Spleen (tissue), 7 donors: ENCODE measurements around the gene NENF.

Source experiments
- POLR2A ChIP-seq, 3 donors: fragments of 450-650 bp; IDR thresholded peaks; one replicate each; pipeline ENCODE4 v1.5.1; 2017; ENCODE audit warnings: antibody characterized with exemption in 3 of 3, mild to moderate bottlenecking in 1 of 3
- TF ChIP-seq, protein P1 (sequence below), 11 experiments: fragments of 200-600 bp in 7 of 11; fragments of 450-650 bp in 4 of 11; sonication (generic) in 4 of 11; IDR thresholded peaks in 8 of 11; conservative IDR thresholded peaks in 3 of 11; 1 replicate in 7 of 11; 2 replicates in 4 of 11; pipeline versions ENCODE4 v1.4.0 to v1.8.0; 2016 to 2021; ENCODE audit warnings: antibody characterized with exemption in 11 of 11, inconsistent platforms in 4 of 11, mild to moderate bottlenecking in 1 of 11
- donor health status: DM: no; HTN: no; CAD: no; lungs with moderate emphysema.
- donor health status: DM: no; HTN: no; CAD: no.
- donor health status: DM: no; HTN: no; CAD: no.

DNA sequence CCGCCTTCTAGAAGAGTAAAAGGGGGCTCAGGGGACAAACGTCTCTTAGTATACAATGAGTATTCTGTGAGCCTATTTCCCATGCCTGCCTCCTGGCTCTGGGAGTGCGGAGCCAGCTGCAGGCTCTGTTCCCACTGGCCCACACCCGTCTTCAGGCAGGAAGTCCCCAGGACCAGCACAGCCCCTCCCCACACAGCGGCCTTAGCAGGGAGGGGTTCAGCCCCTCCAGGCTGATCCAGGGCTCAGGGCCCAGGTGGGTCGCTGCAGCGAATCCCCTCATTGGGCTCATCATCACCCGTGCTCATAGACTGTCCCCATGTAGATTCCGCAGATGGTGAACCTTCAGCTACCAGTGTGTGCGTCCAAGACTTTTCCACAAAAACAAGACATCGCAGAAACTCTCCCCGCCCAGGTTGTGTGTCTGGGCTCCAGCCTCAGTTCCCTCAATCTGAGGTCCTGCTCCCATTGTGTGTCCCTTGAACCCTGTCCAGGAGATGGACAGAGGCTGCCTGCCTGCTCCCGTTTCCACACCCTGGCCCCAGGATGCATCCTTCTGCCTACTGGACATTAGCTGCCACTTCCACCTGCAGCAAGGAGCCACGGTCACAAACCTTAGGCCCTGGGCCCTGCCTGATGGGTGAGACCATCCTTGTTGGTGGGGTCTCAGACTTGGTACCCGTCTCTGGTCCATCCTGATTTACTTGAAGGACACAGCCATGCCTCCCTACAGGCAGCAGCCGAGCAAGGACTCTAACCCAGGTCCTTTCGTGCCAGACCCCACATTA, 39.4 kb downstream of the NENF start:
- TF ChIP-seq, protein P1, sequence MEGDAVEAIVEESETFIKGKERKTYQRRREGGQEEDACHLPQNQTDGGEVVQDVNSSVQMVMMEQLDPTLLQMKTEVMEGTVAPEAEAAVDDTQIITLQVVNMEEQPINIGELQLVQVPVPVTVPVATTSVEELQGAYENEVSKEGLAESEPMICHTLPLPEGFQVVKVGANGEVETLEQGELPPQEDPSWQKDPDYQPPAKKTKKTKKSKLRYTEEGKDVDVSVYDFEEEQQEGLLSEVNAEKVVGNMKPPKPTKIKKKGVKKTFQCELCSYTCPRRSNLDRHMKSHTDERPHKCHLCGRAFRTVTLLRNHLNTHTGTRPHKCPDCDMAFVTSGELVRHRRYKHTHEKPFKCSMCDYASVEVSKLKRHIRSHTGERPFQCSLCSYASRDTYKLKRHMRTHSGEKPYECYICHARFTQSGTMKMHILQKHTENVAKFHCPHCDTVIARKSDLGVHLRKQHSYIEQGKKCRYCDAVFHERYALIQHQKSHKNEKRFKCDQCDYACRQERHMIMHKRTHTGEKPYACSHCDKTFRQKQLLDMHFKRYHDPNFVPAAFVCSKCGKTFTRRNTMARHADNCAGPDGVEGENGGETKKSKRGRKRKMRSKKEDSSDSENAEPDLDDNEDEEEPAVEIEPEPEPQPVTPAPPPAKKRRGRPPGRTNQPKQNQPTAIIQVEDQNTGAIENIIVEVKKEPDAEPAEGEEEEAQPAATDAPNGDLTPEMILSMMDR (IDR thresholded peaks at IDR 0.05 in 8 of 11, conservative IDR thresholded peaks at IDR 0.05 in 3 of 11), result no peak
- TF ChIP-seq POLR2A (IDR thresholded peaks at IDR 0.05), result no peak
